ENCODE data around the gene DNAH12. TPM values are rescaled to one million over a fixed set of nuclear protein-coding genes. Genes with fewer than 3 reads are reported as not detected.

DNAH12 gene
- total and polyA plus RNA-seq, 2 donors (not counting 3 experiments of a cell fraction or from before 2014, with no cell fraction given) = 0.06 to 0.20 TPM

- POLR2A ChIA-PET = interaction anchor here (1.1 kb wide), 1 partner anchor 37 kb away, joined by 5 read pairs; no protein-coding TSS in a partner anchor
- peak overlapping the region; percentile 96 for H3K4me2 ChIP-seq (ENCODE audit: insufficient read depth, low read length)
- intact Hi-C loops (cut with micrococcal nuclease) = loop anchor here (5.0 to 10.0 kb wide), 2 partner anchors 381 to 453 kb away; no protein-coding TSS in a partner anchor
- DNase-seq (ENCODE audit: low read depth, low spot score) (no peak), FAIRE-seq (no peak)
- peak overlapping the region in 2 of 3 experiments; percentile 48 to 84 for H3K4me3 ChIP-seq (replicated peaks in 1 of 3; ENCODE audit: insufficient read depth in 1 of 3, low read depth in 1 of 3, low read length in 3 of 3)
- dilution Hi-C loops (cut with MboI; ENCODE audit: extremely low pct_ligation_motif_present, low sequenced_read_pairs) = no loop called here
- no peaks in the 10 kb centered on the region for H3K36me3 ChIP-seq (ENCODE audit: control insufficient read depth in 2 of 2, extremely low read depth in 1 of 2, insufficient read depth in 2 of 2, low read length in 2 of 2)
- H3K9ac ChIP-seq (replicated peaks; ENCODE audit: extremely low read depth, insufficient read depth, low read length) = peak overlapping the region; percentile 70
- no TSS peak for BruUV-seq (replicated peaks)
- H3K9me3 ChIP-seq (replicated peaks; ENCODE audit: control insufficient read depth, insufficient read depth, low read length) = no peaks in the 10 kb centered on the region
- CTCF ChIA-PET = interaction anchor here (1.0 to 3.3 kb wide), 6 partner anchors 9 to 158 kb away, joined by 3 to 27 read pairs (median 5); no protein-coding TSS in a partner anchor
- peaks cover 36% of the 10 kb centered on the region for H3K79me2 ChIP-seq (ENCODE audit: control insufficient read depth, insufficient read depth, low read length)
- no peaks in the 10 kb centered on the region for H4K20me1 ChIP-seq (replicated peaks; ENCODE audit: control insufficient read depth, extremely low read depth, insufficient read depth, low read length)
- H3K4me1 ChIP-seq (ENCODE audit: control insufficient read depth, extremely low read depth, insufficient read depth, low read length) = peaks cover 16% of the 10 kb centered on the region
- H3K9me1 ChIP-seq (replicated peaks; ENCODE audit: control insufficient read depth, extremely low read depth, insufficient read depth, low read length) = no peaks in the 10 kb centered on the region
- H3K27me3 ChIP-seq (ENCODE audit: control insufficient read depth in 2 of 2, insufficient read depth in 2 of 2, low read length in 2 of 2) = no peaks in the 10 kb centered on the region
- peak overlapping the region; percentile 81 for H3K27ac ChIP-seq (ENCODE audit: insufficient read depth, low read depth, low read length)
- TF ChIP-seq FOS (IDR thresholded peaks at IDR 0.05; ENCODE audit: borderline replicate concordance, insufficient read depth, low read length) = no peak
- TF ChIP-seq EZH2 (IDR thresholded peaks at IDR 0.05; ENCODE audit: borderline replicate concordance, low read depth, low read length, severe bottlenecking) = no peak
- no peak for TF ChIP-seq POLR2A (IDR thresholded peaks at IDR 0.05; ENCODE audit: low read depth, low read length)
- TF ChIP-seq MAX (IDR thresholded peaks at IDR 0.05; ENCODE audit: insufficient read depth, insufficient read length) = no peak
- no peak for TF ChIP-seq MYC (IDR thresholded peaks at IDR 0.05; ENCODE audit: low read depth, low read length)
- peak overlapping the region; percentile 89 for H2AFZ ChIP-seq (ENCODE audit: low read depth, low read length)
Observed at GRCh38 chr3:57555306-57555705, 11.2 kb upstream of the DNAH12 start.

GRCh38 chr3:57546616-57547015 lies 2.5 kb upstream of the DNAH12 start:
- BruUV-seq (replicated peaks) = no TSS peak
- ChIA-PET POLR2A (no interaction called here), CTCF (interaction anchor here (1.2 to 1.3 kb wide), 2 partner anchors 9 to 128 kb away, joined by 3 to 5 read pairs; partner anchors contain the start of gene PDE12)
- Histone ChIP-seq H3K79me2 (ENCODE audit: control insufficient read depth, insufficient read depth, low read length) (no peaks in the 10 kb centered on the region), H3K9me3 (replicated peaks; ENCODE audit: control insufficient read depth, insufficient read depth, low read length) (no peaks in the 10 kb centered on the region), H3K4me3 (replicated peaks in 1 of 3; ENCODE audit: insufficient read depth in 1 of 3, low read depth in 1 of 3, low read length in 3 of 3) (no peak overlapping the region), H3K27ac (ENCODE audit: insufficient read depth, low read depth, low read length) (no peak overlapping the region), H3K27me3 (ENCODE audit: control insufficient read depth in 2 of 2, insufficient read depth in 2 of 2, low read length in 2 of 2) (no peaks in the 10 kb centered on the region), H3K9me1 (replicated peaks; ENCODE audit: control insufficient read depth, extremely low read depth, insufficient read depth, low read length) (no peaks in the 10 kb centered on the region), H4K20me1 (replicated peaks; ENCODE audit: control insufficient read depth, extremely low read depth, insufficient read depth, low read length) (no peaks in the 10 kb centered on the region), H3K4me1 (ENCODE audit: control insufficient read depth, extremely low read depth, insufficient read depth, low read length) (peaks cover 9% of the 10 kb centered on the region), H3K4me2 (ENCODE audit: insufficient read depth, low read length) (no peak overlapping the region), H2AFZ (ENCODE audit: low read depth, low read length) (no peak overlapping the region), H3K36me3 (ENCODE audit: control insufficient read depth in 2 of 2, extremely low read depth in 1 of 2, insufficient read depth in 2 of 2, low read length in 2 of 2) (no peaks in the 10 kb centered on the region), H3K9ac (replicated peaks; ENCODE audit: extremely low read depth, insufficient read depth, low read length) (no peak overlapping the region)
- no peak for FAIRE-seq
- no peak for DNase-seq (ENCODE audit: low read depth, low spot score)
- dilution Hi-C loops (cut with MboI; ENCODE audit: extremely low pct_ligation_motif_present, low sequenced_read_pairs) = no loop called here
- TF ChIP-seq POLR2AphosphoS5 (IDR thresholded peaks at IDR 0.05; ENCODE audit: insufficient read depth, low read depth, low read length) = no peak
- TF ChIP-seq POLR2A (IDR thresholded peaks at IDR 0.05; ENCODE audit: low read depth, low read length) = no peak
- TF ChIP-seq JUN (IDR thresholded peaks at IDR 0.05; ENCODE audit: borderline replicate concordance, insufficient read depth, insufficient read length, low read depth) = no peak
- no peak for TF ChIP-seq CTCF (IDR thresholded peaks at IDR 0.05; ENCODE audit: extremely low read depth in 1 of 2, insufficient read depth in 1 of 2, low read depth in 1 of 2, low read length in 2 of 2)
- intact Hi-C loops (cut with micrococcal nuclease) = no loop called here
